Large intestine (tissue), 3 donors: ENCODE measurements around the gene RAPGEF1. TPM values are rescaled to one million over a fixed set of nuclear protein-coding genes. Genes with fewer than 3 reads are reported as not detected.

Experiments used
- DNase-seq, 2 donors: peaks; one replicate each; pipeline versions ENCODE4 v3.0.0 to v3.0.0-alpha.2; 2013
- H3K27ac ChIP-seq: one replicate; pipeline ENCODE4 v1.5.1; 2013; ENCODE audit warnings: low read length
- H3K27me3 ChIP-seq: 2 replicates; pipeline ENCODE4 v1.6.1; 2013; ENCODE audit warnings: low read length; ENCODE audit not compliant: control insufficient read depth, insufficient read depth
- H3K36me3 ChIP-seq: 2 replicates; pipeline ENCODE4 v1.6.1; 2013; ENCODE audit warnings: low read length; ENCODE audit not compliant: control insufficient read depth, insufficient read depth
- H3K4me1 ChIP-seq: one replicate; pipeline ENCODE4 v1.6.1; 2013; ENCODE audit warnings: low read length; ENCODE audit not compliant: control insufficient read depth, insufficient read depth
- H3K4me3 ChIP-seq: one replicate; pipeline ENCODE4 v1.5.1; 2013; ENCODE audit warnings: low read length
- H3K9me3 ChIP-seq: one replicate; pipeline ENCODE4 v1.6.1; 2013; ENCODE audit warnings: mild to moderate bottlenecking, low read depth, low read length, moderate library complexity; ENCODE audit not compliant: control insufficient read depth
- WGBS: methylation state at CpG from one replicate; pipeline ENCODE4 v1.1.5; 2013; ENCODE audit warnings: low lambda C conversion rate; ENCODE audit not compliant: insufficient coverage; 5-methylcytosine and 5-hydroxymethylcytosine counted together
- polyA plus RNA-seq: library from polyadenylated mRNA; unstranded; fragments of 120-200 nt; gene quantifications from one replicate; pipeline ENCODE4 v1.2.1, GENCODE V29; 2013

The RAPGEF1 gene
- polyA plus RNA-seq, 1 donor, result 39.7 TPM

DNA sequence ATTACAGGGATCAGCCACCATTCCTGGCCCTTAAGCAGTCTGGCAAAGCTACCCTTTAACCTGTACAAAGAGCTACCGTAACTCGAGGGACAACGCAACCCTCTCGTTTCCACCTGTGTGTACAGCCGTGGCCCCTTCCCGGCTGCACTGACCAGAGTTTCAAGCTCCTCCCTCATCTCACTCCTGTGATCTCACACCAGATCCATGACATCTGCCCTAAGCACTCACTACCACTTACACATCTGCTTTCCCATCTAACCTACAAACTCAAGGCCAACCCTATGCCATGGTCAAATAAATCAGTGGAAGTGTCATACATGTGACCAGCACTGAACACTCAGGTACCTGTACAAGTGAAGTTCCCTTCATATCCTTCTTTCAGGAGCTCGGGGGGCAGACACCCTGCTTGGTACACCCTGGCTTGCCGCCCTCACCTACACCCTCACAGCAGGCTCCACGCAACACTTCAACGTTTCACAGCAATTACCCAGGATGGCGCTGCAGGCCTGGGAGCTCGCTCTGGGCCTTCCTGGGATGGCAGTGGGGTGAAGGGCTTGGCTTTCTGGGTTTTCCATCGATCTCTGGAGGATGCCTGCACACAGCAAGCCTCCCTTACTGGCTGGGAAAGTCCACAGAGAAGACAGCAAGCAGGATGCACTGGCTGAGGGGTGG, 132.8 kb downstream of the RAPGEF1 start:
- WGBS, result no CpG with 5 or more reads among the region's 13 CpGs

DNA sequence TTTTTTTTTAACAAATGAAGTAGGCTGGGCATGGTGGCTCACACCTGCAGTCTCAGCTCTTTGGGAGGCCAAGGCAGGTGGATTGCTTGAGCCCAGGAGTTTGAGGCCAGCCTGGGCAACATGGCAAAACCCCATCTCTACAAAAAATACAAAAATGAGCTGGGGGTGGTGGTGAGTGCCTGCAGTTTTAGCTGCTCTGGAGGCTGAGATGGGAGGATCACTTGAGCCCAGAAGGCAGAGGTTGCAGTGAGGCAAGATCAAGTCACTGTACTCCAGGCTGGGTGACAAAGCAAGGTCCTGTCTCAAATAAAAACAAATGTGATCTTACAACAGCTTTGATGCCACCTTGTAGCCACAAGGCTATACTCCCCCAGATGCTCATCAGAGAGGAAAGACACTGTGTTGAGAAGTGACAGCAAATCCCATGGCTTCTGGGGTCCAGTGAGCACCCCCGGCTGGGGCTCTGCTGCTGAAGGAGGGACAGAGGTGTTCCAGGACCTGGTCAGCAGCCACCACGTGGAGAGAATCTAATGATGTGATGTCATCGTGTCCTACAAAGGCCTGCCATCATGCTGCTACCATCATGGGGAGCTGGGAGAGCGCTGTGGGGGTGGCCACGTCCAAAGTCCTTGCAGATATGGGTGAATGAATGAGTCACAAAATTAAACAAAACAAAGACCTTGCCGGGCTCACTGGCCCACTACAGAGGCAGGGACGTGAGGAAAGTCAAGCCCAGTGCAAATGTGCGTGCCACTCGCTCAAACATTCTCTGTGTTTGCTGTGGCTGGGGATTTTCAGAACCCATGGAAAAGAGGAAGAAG, 133.9 kb downstream of the RAPGEF1 start:
- Histone ChIP-seq H3K4me1 (peaks cover 16% of the 10 kb centered on the region), H3K36me3 (peaks cover 65% of the 10 kb centered on the region), H3K4me3 (no peak overlapping the region), H3K9me3 (no peaks in the 10 kb centered on the region), H3K27me3 (no peaks in the 10 kb centered on the region), H3K27ac (no peak overlapping the region)
- WGBS, result 20% methylated on average over 1 of the region's 9 CpGs
- peak; percentile 67 to 82 for DNase-seq

More for the DNA sequence above, 132.8 kb downstream of the RAPGEF1 start:
- Histone ChIP-seq H3K4me3 (no peak overlapping the region), H3K9me3 (no peaks in the 10 kb centered on the region), H3K27ac (no peak overlapping the region), H3K27me3 (no peaks in the 10 kb centered on the region), H3K4me1 (peaks cover 16% of the 10 kb centered on the region), H3K36me3 (peaks cover 61% of the 10 kb centered on the region)
- DNase-seq, result no peak

DNA sequence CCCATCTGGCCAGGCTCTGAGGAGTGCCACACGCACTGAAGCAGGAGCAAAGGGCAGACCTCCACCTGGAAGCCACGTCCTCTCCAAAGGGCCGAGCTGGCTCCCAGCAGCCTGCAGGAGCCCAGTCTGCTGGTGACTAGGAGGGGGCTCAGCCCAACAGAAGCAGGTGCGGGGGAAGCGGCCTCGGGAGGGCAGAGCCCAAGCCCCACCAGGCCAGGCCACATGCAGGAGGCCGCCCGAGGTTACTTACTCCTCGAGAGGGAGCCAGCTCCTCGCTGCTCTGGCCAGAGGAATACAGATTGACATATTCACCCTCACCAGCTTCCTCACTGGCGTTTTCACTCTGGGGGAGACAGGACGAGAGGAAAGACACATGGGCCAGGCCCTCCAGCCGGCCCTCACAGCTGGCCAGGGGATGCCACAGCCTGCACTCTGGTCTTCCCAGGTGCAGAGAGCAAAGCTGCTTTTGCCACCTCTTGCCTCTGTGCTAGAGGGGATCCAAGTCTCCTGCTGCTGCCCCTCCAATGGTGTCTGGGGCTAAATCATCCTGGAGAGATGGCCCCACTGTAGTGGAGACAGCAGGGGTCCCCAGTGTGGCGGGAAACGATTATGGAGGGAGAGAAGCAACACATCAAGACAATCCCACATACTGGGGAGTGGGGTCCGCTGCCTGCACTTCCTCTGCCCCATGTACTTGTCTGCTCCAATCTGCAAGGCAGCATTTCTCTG, 136.0 kb downstream of the RAPGEF1 start:
- DNase-seq, result no peak
- H3K4me1 ChIP-seq, result peaks cover 11% of the 10 kb centered on the region
- no peaks in the 10 kb centered on the region for H3K9me3 ChIP-seq
- peaks cover 72% of the 10 kb centered on the region for H3K36me3 ChIP-seq
- no peak overlapping the region for H3K27ac ChIP-seq
- no peak overlapping the region for H3K4me3 ChIP-seq
- WGBS, result no CpG with 5 or more reads among the region's 16 CpGs
- no peaks in the 10 kb centered on the region for H3K27me3 ChIP-seq

DNA sequence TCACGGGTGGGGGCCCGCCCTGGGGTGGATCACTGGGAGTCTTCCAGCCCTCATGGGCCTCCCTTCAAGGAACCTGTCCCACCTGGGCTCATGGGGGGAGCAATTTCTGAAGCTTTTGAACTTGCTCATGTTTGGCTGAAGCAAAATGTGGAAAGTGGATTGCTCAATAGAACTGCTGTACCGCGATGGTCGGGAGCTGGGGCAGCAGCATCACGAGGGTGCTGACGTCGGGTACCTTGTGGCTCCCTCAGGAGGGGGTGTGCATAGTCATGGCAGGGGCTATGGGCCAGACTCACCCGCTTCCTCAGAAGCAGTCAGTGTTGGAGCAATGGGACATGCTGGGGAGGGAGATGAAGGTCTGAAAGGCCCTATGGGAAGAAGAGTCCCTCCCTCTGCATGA, 136.7 kb downstream of the RAPGEF1 start:
- Histone ChIP-seq H3K4me3 (no peak overlapping the region), H3K27ac (no peak overlapping the region), H3K27me3 (no peaks in the 10 kb centered on the region), H3K9me3 (no peaks in the 10 kb centered on the region), H3K36me3 (peaks cover 73% of the 10 kb centered on the region), H3K4me1 (peaks cover 9% of the 10 kb centered on the region)
- DNase-seq, result no peak
- WGBS, result no CpG with 5 or more reads among the region's 9 CpGs

DNA sequence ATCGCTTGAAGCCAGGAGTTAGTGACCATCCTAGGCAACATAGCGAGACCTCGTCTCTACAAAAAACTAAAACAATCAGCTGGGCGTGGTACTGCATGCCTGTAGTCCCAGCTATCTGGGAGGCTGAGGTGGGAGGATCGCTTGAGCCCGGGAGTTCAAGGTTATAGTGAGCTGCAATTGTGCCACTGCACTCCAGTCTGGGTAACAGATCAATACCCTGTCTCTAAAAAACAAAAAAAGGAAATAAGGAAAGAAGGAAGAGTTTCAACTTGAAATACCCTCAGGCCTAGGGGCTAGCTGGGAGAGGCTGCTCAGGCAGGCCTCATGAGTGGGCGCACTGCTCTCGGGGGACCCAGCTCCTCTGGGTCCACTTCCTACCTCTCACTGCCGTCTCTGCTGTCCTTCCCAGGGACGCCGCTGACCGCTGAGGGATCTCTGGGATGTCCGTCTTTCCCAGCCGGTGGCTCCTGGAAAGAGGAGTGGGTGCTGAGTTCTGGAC, 138.1 kb downstream of the RAPGEF1 start:
- H3K36me3 ChIP-seq, result peaks cover 80% of the 10 kb centered on the region
- WGBS, result no CpG with 5 or more reads among the region's 14 CpGs
- H3K4me1 ChIP-seq, result no peaks in the 10 kb centered on the region
- no peak overlapping the region for H3K27ac ChIP-seq
- no peak overlapping the region for H3K4me3 ChIP-seq
- no peaks in the 10 kb centered on the region for H3K9me3 ChIP-seq
- no peaks in the 10 kb centered on the region for H3K27me3 ChIP-seq
- no peak for DNase-seq

DNA sequence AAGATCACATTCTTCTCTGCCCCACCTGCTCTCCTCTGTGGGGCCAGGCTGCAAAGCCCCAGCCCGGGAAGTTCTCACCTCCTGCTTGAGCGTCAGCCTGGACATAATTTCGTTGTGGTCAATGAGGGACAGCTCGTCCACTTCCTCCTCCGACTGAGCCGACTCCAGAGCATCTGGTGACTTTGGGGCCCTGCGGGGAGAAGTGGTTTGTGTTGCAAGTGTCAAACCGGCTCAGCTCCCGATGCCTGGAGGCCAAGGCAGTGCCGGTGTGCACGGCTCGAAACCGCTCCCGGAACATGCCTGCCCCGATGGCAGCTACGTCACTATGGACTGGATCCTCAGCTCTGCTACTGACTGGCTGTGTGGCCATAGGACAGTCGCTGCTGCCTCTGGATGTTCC, 141.8 kb downstream of the RAPGEF1 start:
- H3K27me3 ChIP-seq, result no peaks in the 10 kb centered on the region
- no peak overlapping the region for H3K27ac ChIP-seq
- H3K36me3 ChIP-seq, result peaks cover 86% of the 10 kb centered on the region
- H3K4me1 ChIP-seq, result no peaks in the 10 kb centered on the region
- H3K9me3 ChIP-seq, result no peaks in the 10 kb centered on the region
- no peak overlapping the region for H3K4me3 ChIP-seq
- peak; percentile 13 to 16 for DNase-seq
- no CpG with 5 or more reads among the region's 17 CpGs for WGBS

DNA sequence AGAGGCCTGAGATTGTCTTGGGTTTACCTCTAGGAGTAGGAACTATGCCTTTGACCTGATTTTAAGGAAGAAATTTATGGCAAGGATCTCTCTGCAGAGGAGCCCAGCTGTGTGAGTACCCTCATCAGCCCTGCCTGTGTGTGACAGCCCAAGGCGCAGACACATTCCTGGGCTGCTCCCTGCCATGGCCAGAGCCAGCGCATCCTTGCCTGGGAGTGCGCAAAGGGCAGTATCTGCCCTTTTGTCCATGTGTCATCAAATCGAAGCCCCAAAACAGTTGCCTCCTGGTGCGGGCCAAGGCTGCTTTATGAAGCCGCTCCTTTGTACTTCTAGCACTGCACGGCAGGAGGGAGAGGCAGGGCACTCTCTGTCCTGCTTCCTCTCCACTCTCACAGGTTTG, 142.6 kb downstream of the RAPGEF1 start:
- H3K36me3 ChIP-seq, result peaks cover 79% of the 10 kb centered on the region
- H3K4me1 ChIP-seq, result no peaks in the 10 kb centered on the region
- H3K27me3 ChIP-seq, result no peaks in the 10 kb centered on the region
- no peaks in the 10 kb centered on the region for H3K9me3 ChIP-seq
- H3K4me3 ChIP-seq, result no peak overlapping the region
- no peak for DNase-seq
- whole genome bisulfite sequencing, result no CpG with 5 or more reads among the region's 7 CpGs
- H3K27ac ChIP-seq, result no peak overlapping the region

DNA sequence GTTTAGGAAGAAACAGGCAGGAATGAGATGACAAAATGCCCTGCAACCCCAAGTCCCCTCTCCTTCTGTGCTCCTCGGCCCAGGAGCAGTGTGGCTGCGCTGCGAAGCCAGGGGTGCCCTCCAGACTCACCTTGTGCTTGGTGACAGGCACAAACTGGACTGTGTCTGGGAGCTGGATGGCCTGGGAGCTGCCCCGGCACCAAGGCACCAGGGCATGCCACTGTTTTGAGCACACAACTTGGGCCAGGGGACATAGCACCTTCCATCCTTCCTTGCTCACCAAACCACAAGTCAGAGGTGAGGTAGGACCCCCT, 143.5 kb downstream of the RAPGEF1 start:
- no peak for DNase-seq
- no peak overlapping the region for H3K27ac ChIP-seq
- peaks cover 78% of the 10 kb centered on the region for H3K36me3 ChIP-seq

DNA sequence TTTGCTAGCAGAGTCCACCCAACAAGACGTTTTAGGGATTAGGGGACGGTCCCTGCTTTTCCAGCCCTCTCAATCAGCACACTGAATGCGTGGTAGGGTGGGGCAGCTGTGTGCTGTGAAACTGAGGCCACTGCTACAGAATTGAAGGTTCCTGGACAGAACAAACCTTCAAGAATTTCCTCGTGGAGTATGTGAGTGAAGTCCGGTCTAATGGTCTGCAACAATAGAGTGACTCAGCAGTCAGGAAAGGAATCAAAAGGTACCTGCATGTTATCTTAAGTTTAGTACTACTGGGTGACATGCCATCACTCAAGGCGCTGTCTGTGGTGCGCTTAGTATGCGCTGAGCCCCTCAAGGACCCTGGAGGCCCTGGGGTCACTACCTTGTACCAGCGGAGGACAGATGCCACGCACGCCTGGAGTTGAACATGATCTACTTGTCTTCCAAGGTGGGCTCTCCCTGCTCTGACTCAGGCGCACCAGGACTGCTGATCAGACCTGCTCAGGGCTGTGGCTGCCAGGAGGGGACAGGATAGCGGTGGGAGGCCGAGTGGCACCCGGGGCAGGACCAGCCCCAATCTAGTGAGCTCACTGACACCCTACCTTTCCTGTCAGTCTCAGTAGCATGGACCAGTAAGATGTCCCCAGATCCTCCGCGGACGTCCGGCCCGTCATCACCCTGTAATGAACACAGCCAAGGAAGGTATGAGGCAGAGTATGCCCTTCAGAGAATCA, 144.0 kb downstream of the RAPGEF1 start:
- DNase-seq, result no peak
- no peaks in the 10 kb centered on the region for H3K27me3 ChIP-seq
- WGBS, result 80% methylated on average over 1 of the region's 20 CpGs
- no peaks in the 10 kb centered on the region for H3K9me3 ChIP-seq
- peaks cover 80% of the 10 kb centered on the region for H3K36me3 ChIP-seq
- no peaks in the 10 kb centered on the region for H3K4me1 ChIP-seq
- no peak overlapping the region for H3K27ac ChIP-seq
- H3K4me3 ChIP-seq, result no peak overlapping the region

More for the DNA sequence above, 143.5 kb downstream of the RAPGEF1 start:
- Histone ChIP-seq H3K27me3 (no peaks in the 10 kb centered on the region), H3K4me1 (no peaks in the 10 kb centered on the region), H3K4me3 (no peak overlapping the region), H3K9me3 (no peaks in the 10 kb centered on the region)
- no CpG with 5 or more reads among the region's 4 CpGs for whole genome bisulfite sequencing
